ENCODE data around the gene C17orf100. TPM values are rescaled to one million over a fixed set of nuclear protein-coding genes. Genes with fewer than 3 reads are reported as not detected.

C17orf100 gene
- total and polyA plus RNA-seq, 10 donors = 1.1 to 4.7 (median 2.5) TPM

DNA sequence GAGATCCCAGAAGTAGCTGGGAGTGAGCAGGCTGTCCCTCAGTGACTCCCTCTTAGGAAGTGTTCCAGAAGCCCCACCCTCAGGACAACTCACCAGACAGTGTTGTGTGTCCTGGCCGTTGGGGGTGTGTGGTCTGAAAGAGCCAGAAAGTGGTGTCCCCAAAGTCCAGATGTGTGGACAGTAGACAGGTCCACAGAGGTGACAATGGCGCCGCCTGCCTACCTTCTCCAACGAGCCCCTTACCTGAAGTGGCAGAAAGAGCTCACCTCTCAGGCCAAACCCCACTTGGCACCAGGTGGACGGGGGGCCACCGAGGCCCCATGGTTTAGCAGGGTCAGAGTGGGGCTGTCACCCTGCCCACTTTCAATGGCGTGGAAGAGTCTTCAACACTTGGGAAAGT, 19.9 kb downstream of the C17orf100 start:
- no peak for DNase-seq
- H3K4me3 ChIP-seq = no peak overlapping the region
- WGBS, 5 donors = 58 to 93% (median 84%) methylated on average over 5 to 7 of the region's 7 CpGs
- H3K9me3 ChIP-seq = no peaks in the 10 kb centered on the region
- H3K27ac ChIP-seq = no peak overlapping the region
- intact Hi-C loops (cut with DNase I; ENCODE audit: low total_unique reads) = no loop called here
- H3K4me1 ChIP-seq = peaks cover 0 to 1% (median 0%) of the 10 kb centered on the region in 6 donors
- TF ChIP-seq, protein P1, sequence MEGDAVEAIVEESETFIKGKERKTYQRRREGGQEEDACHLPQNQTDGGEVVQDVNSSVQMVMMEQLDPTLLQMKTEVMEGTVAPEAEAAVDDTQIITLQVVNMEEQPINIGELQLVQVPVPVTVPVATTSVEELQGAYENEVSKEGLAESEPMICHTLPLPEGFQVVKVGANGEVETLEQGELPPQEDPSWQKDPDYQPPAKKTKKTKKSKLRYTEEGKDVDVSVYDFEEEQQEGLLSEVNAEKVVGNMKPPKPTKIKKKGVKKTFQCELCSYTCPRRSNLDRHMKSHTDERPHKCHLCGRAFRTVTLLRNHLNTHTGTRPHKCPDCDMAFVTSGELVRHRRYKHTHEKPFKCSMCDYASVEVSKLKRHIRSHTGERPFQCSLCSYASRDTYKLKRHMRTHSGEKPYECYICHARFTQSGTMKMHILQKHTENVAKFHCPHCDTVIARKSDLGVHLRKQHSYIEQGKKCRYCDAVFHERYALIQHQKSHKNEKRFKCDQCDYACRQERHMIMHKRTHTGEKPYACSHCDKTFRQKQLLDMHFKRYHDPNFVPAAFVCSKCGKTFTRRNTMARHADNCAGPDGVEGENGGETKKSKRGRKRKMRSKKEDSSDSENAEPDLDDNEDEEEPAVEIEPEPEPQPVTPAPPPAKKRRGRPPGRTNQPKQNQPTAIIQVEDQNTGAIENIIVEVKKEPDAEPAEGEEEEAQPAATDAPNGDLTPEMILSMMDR (IDR thresholded peaks at IDR 0.05 in 8 of 11, conservative IDR thresholded peaks at IDR 0.05 in 3 of 11) = no peak
- TF ChIP-seq POLR2A (IDR thresholded peaks at IDR 0.05) (no peak), POLR2AphosphoS5 (IDR thresholded peaks at IDR 0.05) (no peak)
- H3K27me3 ChIP-seq (replicated peaks in 1 of 7) = no peaks in the 10 kb centered on the region
- no peaks in the 10 kb centered on the region for H3K36me3 ChIP-seq

DNA sequence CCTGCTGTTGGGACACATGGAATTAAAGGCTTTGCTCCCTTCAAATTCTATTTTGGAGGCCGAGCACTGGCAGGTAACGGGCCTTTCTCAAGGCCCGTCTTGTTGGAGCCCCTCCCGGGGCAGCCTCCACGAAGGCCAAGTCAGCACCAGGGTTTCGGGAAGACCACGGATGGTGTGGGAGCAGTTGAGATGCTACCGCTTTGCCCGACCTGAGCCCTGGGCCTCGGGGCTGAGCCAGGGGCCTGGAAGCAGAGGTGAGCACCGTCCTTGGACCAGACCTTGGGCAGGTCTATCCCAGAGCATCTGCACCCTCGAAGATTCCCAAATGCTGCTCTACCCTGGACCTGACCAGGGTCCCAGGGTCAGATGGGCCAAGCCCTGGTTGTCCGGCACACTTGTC, 23.0 kb downstream of the C17orf100 start:
- H3K36me3 ChIP-seq = no peaks in the 10 kb centered on the region
- DNase-seq = no peak
- H3K4me1 ChIP-seq = peaks cover 0 to 8% (median 0%) of the 10 kb centered on the region in 6 donors
- intact Hi-C loops (cut with DNase I; ENCODE audit: low total_unique reads) = no loop called here
- peaks cover 0 to 31% (median 16%) of the 10 kb centered on the region in 7 donors for H3K27me3 ChIP-seq (replicated peaks in 1 of 7)
- TF ChIP-seq POLR2A (IDR thresholded peaks at IDR 0.05) (no peak), POLR2AphosphoS5 (IDR thresholded peaks at IDR 0.05) (no peak)
- TF ChIP-seq, protein P1 (IDR thresholded peaks at IDR 0.05 in 8 of 11, conservative IDR thresholded peaks at IDR 0.05 in 3 of 11) = no peak
- H3K27ac ChIP-seq = no peak overlapping the region
- H3K9me3 ChIP-seq = no peaks in the 10 kb centered on the region
- no peak overlapping the region for H3K4me3 ChIP-seq
- WGBS, 5 donors = 88 to 94% (median 92%) methylated on average over 7 to 13 of the region's 13 CpGs

DNA sequence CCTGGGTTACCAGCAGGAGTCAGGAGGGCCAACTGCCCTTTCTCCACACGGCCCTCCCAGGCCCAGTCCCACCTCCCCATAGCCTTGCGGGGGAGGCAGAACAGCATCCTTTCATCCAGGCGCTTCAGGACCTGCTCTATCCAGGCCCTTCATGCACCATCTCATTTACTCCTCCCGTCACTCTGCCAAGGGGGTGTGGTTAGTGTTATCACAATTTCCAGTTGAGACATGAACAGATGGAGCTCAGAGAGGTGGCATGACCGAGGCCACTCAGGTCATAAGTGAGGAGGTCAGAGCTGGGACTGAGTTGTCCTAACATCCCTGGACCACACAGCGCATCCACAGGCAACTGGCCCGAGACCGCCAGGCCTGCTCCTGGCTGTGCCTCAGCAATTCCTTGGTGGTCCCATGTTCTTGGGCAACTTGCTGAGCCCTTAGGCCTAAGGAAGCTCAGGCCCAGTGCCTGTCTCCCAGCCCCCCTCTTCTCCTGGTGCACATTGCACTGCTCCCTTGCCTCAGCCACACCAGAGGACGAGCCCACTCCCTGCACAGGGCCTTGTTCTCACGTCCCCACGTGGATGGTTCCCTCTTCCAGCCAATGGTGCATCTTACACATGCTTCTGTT, 23.8 kb downstream of the C17orf100 start:
- intact Hi-C loops (cut with DNase I; ENCODE audit: low total_unique reads) = no loop called here
- no peak for TF ChIP-seq POLR2A (IDR thresholded peaks at IDR 0.05)
- TF ChIP-seq, protein P1 (IDR thresholded peaks at IDR 0.05 in 8 of 11, conservative IDR thresholded peaks at IDR 0.05 in 3 of 11) = no peak
- Histone ChIP-seq H3K9me3 (no peaks in the 10 kb centered on the region), H3K27me3 (replicated peaks in 1 of 7) (peaks cover 0 to 39% (median 16%) of the 10 kb centered on the region in 7 donors), H3K36me3 (no peaks in the 10 kb centered on the region), H3K27ac (no peak overlapping the region), H3K4me3 (no peak overlapping the region), H3K4me1 (peaks cover 0 to 8% (median 0%) of the 10 kb centered on the region in 6 donors)
- WGBS, 5 donors = 76 to 90% (median 77%) methylated on average over 7 to 11 of the region's 11 CpGs
- no peak for DNase-seq

DNA sequence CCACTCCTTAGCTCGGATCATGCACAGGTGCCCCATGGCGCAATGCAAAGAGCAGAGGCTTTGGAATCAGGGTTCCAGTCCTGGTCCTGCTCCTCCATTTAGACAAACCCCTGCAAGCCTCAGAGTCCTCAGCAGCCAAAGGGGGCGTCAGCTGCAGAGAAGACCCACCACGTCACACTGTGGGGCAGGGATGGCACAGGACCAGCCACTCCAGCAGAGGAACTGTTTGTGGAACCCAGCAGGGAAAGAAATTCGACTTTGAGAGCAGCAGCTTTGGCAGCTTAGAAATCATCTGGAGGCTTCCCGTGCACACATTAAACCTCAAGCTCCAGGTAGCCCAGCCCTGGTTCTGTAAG, 25.2 kb downstream of the C17orf100 start:
- Histone ChIP-seq H3K27me3 (replicated peaks in 1 of 7) (peaks cover 0 to 52% (median 16%) of the 10 kb centered on the region in 7 donors), H3K9me3 (no peaks in the 10 kb centered on the region), H3K4me3 (no peak overlapping the region), H3K4me1 (peaks cover 0 to 8% (median 0%) of the 10 kb centered on the region in 6 donors), H3K36me3 (no peaks in the 10 kb centered on the region), H3K27ac (no peak overlapping the region)
- DNase-seq = no peak
- WGBS, 5 donors = 64 to 80% (median 75%) methylated on average over 4 to 6 of the region's 6 CpGs
- TF ChIP-seq POLR2AphosphoS5 (IDR thresholded peaks at IDR 0.05) = no peak
- TF ChIP-seq POLR2A (IDR thresholded peaks at IDR 0.05) = no peak
- TF ChIP-seq, protein P1 (IDR thresholded peaks at IDR 0.05 in 8 of 11, conservative IDR thresholded peaks at IDR 0.05 in 3 of 11) = no peak
- intact Hi-C loops (cut with DNase I; ENCODE audit: low total_unique reads) = no loop called here

Data from spleen (tissue), 11 donors.